Osteoblast (primary cell): Measurements from ENCODE around the gene LRP1B. TPM values are rescaled to one million over a fixed set of nuclear protein-coding genes. Genes with fewer than 3 reads are reported as not detected.

Experiments used
- DNase-seq: peaks from one replicate; pipeline ENCODE4 v3.0.0; 2011; ENCODE audit warnings: low spot score, mixed read lengths; ENCODE audit not compliant: insufficient read length; ENCODE audit errors: missing footprints
- H2AFZ ChIP-seq: 2 replicates; pipeline ENCODE4 v1.6.0; 2011; ENCODE audit warnings: mild to moderate bottlenecking, low read length
- H3K27ac ChIP-seq: 2 replicates; pipeline ENCODE4 v1.5.1; 2011; ENCODE audit warnings: mild to moderate bottlenecking, low read depth, low read length, moderate library complexity
- H3K27me3 ChIP-seq: 2 replicates; pipeline ENCODE4 v1.6.0; 2012; ENCODE audit warnings: mild to moderate bottlenecking, control low read depth, inconsistent platforms, low read length, moderate library complexity; ENCODE audit not compliant: insufficient read depth
- H3K36me3 ChIP-seq: 2 replicates; pipeline ENCODE4 v1.5.1; 2011; ENCODE audit warnings: mild to moderate bottlenecking, low read length, control low read depth, moderate library complexity; ENCODE audit not compliant: insufficient read depth
- H3K4me1 ChIP-seq: 2 replicates; pipeline ENCODE4 v1.5.1; 2011; ENCODE audit warnings: mild to moderate bottlenecking, low read length, control low read depth, moderate library complexity; ENCODE audit not compliant: insufficient read depth
- H3K4me2 ChIP-seq: 2 replicates; pipeline ENCODE4 v1.6.0; 2011; ENCODE audit warnings: mild to moderate bottlenecking, low read length; ENCODE audit not compliant: insufficient read depth
- H3K4me3 ChIP-seq: fragments of 200-600 bp; sonication (generic); 3 replicates; pipeline ENCODE4 v1.5.1; 2012; ENCODE audit warnings: mild to moderate bottlenecking, low read length, inconsistent platforms; ENCODE audit not compliant: insufficient read depth
- H3K79me2 ChIP-seq: 2 replicates; pipeline ENCODE4 v1.6.0; 2012; ENCODE audit warnings: mild to moderate bottlenecking, low read length, control low read depth, inconsistent platforms; ENCODE audit not compliant: insufficient read depth
- H3K9me3 ChIP-seq: 2 replicates; pipeline ENCODE4 v1.5.1; 2011; ENCODE audit warnings: low read depth, low read length, control low read depth
- H4K20me1 ChIP-seq: 2 replicates; pipeline ENCODE4 v1.6.0; 2012; ENCODE audit warnings: mild to moderate bottlenecking, low read length, control low read depth; ENCODE audit not compliant: insufficient read depth
- CTCF ChIP-seq: IDR thresholded peaks from 2 replicates; pipeline ENCODE4 v1.5.1; 2011; ENCODE audit warnings: mild to moderate bottlenecking, low read depth, low read length, moderate library complexity; ENCODE audit errors: extremely low read depth
- total RNA-seq: library from RNA; depleted of rRNA; stranded (reverse); fragments of >200 nt; gene quantifications from 2 replicates; pipeline ENCODE4 v1.2.3, GENCODE V29; 2012

LRP1B gene
- total RNA-seq, 1 donor = not detected

GRCh38 chr2:141439524-141439923, 691.3 kb downstream of the LRP1B start:
- no peaks in the 10 kb centered on the region for H3K27me3 ChIP-seq
- no peaks in the 10 kb centered on the region for H3K36me3 ChIP-seq
- H3K79me2 ChIP-seq = no peaks in the 10 kb centered on the region
- no peak overlapping the region for H3K4me2 ChIP-seq
- no peaks in the 10 kb centered on the region for H4K20me1 ChIP-seq
- H3K9me3 ChIP-seq = no peaks in the 10 kb centered on the region
- TF ChIP-seq CTCF = no peak
- no peak for DNase-seq
- no peak overlapping the region for H2AFZ ChIP-seq
- H3K4me1 ChIP-seq = no peaks in the 10 kb centered on the region
- H3K27ac ChIP-seq = no peak overlapping the region
- no peak overlapping the region for H3K4me3 ChIP-seq

DNA sequence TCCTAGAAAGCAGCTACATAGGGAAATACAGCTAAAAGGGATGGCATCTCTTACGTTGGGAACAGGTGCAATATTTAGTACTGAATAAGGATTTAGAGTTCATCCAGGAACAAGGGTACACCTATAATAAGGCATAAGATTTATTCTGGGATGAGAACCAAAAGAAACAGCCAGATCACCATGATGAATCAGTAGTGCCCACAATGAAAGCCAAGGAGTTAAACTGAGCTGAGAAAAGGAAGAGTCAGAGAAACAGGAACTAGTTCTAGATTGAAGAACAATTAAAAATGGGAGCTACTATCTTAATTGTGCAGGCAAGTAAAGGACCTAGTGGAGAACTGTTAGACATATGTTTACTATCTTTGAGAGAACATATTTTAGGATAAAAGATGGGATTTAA, 692.3 kb downstream of the LRP1B start:
- H3K27ac ChIP-seq = no peak overlapping the region
- H3K27me3 ChIP-seq = no peaks in the 10 kb centered on the region
- no peak overlapping the region for H2AFZ ChIP-seq
- no peaks in the 10 kb centered on the region for H4K20me1 ChIP-seq
- no peaks in the 10 kb centered on the region for H3K9me3 ChIP-seq
- no peak for TF ChIP-seq CTCF
- no peak overlapping the region for H3K4me3 ChIP-seq
- no peaks in the 10 kb centered on the region for H3K36me3 ChIP-seq
- no peak overlapping the region for H3K4me2 ChIP-seq
- H3K4me1 ChIP-seq = no peaks in the 10 kb centered on the region
- no peaks in the 10 kb centered on the region for H3K79me2 ChIP-seq
- peak; percentile 65 for DNase-seq

DNA sequence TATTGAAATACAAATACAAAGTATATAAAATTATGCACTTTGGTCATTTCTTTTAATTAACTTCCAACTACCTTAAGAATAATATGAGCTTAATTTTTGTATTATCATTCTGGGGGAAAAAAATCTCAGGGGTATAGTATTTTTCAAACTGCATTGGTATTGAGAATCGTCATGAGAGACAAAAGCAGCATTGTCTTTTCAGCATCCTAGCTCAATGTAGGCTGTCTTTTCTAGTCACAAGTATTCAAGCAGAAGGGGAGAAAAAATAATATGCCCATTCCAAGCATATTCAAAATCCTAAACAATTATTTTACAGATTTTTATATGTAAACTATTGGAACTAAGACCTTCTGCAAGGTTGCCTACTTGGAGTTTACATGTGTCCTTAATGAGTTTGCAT, 693.3 kb downstream of the LRP1B start:
- Histone ChIP-seq H3K79me2 (no peaks in the 10 kb centered on the region), H3K4me2 (no peak overlapping the region), H3K27ac (no peak overlapping the region), H3K27me3 (no peaks in the 10 kb centered on the region), H4K20me1 (no peaks in the 10 kb centered on the region), H3K36me3 (no peaks in the 10 kb centered on the region), H3K4me1 (no peaks in the 10 kb centered on the region), H3K9me3 (no peaks in the 10 kb centered on the region), H2AFZ (no peak overlapping the region), H3K4me3 (no peak overlapping the region)
- no peak for DNase-seq
- TF ChIP-seq CTCF = no peak

DNA sequence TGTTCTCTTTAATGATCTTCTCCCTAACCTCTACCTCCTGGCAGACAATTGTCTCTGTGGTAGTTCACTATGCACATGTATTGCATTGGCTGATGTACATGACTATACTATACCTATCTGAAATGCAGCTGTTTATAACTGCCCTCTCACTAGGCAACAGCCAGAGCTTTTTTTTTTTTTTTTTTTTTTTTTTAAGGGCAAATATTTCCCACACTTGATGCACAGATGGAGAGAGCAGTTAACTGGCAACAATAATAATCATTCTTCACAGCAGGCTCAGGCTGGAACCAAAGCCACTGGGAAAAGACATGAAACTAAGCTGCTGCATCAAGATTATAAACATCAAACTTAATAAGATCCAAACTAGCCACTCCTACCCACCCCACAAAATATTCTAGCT, 707.7 kb downstream of the LRP1B start:
- Histone ChIP-seq H3K4me1 (no peaks in the 10 kb centered on the region), H3K27me3 (no peaks in the 10 kb centered on the region), H3K9me3 (no peaks in the 10 kb centered on the region), H3K4me3 (no peak overlapping the region), H2AFZ (no peak overlapping the region), H3K36me3 (no peaks in the 10 kb centered on the region), H4K20me1 (no peaks in the 10 kb centered on the region), H3K79me2 (no peaks in the 10 kb centered on the region), H3K4me2 (no peak overlapping the region), H3K27ac (no peak overlapping the region)
- no peak for DNase-seq
- no peak for TF ChIP-seq CTCF
